GM18868 (cell line): ENCODE results near the gene CTBP1.

Experiments
- ATAC-seq: cut with Tn5 transposase; IDR thresholded peaks from one replicate; pipeline ENCODE4 v1.9.1; 2021; ENCODE audit warnings: mild to moderate bottlenecking, moderate library complexity; ENCODE audit not compliant: unreplicated experiment

The CTBP1 gene

DNA sequence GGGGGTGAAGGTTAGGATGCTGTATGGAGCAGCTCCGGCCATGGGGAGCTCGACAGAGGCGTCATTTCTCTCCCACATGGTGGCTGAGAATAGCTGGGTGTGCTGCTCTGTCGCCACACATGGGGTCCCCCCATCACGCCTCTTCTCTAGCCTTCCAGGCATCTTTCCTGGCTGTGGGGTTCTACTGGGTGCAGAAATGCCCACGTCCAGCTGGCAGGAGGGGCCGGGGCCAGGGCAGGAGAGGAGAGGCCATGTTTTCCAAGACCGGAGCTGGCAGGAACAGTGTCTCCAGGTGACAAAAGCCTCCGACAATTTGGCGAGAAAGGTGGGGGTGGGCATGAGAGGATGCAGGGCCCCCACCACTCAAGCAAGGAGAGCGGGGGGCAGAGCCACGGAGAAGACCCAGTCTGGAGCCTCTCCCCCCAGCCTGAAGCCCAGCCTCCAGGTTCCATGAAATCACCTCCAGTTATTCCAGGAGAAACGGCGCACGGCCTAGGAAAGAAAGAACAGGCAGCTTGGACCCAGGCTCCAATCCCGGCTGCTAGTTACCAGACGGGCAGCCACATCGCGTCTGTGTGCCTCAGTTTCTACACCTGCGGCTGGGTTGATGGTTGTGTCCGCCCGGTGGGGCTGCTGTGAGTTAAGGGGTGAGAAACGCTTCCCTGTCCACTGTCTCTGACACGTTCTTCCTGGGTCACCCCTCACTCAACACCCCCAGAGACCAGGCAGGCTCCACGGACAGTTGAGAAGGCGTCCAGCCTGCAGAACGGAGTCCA, 49.2 kb downstream of the CTBP1 start:
- ATAC-seq: no peak

DNA sequence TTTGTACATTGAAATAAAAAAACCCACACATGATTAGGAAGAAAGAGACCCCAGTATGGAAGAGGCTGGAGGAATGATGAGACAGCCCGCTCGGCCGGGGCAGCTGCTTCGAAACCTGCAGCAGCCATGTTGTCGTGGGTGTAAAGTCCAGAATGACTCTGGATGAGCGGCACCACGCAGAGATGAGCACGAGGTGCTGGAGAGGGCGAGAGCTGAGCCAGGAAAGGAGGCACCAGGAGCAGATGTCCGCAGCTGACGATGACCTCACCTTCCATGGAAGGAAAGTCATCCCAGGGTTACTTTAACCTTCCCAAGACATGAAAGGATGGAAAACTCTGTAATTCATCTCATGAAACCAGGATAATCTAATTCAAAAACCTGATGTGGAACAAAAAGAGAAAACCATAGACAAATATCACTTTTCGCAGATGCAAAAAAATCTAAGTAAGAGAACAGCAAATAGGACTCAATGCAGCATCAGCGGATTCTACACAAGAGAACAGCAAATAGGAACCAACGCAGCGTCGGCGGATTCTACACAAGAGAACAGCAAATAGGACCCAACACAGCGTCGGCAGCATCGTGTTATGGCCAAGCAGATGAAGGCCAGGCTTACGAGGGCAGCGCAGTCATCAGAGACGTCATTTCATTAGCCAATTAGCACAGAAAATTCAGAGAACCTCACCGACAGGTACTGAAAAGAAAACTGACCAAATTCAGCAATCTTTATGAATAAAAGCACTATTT, 50.7 kb downstream of the CTBP1 start:
- ATAC-seq: no peak

DNA sequence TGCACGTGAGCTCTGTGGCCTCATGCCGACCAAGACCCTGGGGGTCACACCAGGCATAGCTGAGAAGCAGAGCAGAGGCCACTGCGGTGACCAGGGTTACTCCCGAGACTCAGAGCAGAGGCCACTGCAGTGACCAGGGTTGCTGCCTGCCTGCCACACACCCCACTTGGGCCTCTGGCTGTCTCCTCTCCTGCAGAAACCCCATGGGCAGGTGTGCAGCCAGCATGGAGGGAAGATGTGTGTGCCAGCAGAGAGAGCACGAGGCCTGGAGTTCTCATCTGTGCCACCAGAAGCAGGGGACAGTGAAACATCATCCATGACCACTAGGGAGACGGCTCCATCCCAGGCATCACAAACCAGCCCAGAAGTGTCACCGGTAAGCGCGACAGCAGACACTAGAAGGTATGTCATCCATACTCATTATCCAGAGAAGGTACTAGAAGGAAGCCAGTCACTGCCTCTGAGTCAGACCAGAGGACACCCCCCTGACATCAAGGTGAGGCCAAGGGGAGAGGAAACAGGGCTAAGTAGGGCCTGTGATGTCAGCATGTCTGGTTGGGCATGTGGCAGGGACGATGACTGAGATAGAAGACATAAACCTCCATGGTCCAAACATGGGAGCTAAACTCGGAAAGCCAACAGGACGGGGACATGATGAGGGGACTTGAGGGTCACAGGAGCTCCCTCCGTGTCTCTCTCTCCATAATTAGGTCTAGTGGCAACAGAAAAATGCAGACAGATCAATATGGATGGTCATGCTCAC, 52.3 kb downstream of the CTBP1 start:
- ATAC-seq: no peak

GRCh38 chr4:1195891-1196401, 53.0 kb downstream of the CTBP1 start:
- ATAC-seq: no peak

DNA sequence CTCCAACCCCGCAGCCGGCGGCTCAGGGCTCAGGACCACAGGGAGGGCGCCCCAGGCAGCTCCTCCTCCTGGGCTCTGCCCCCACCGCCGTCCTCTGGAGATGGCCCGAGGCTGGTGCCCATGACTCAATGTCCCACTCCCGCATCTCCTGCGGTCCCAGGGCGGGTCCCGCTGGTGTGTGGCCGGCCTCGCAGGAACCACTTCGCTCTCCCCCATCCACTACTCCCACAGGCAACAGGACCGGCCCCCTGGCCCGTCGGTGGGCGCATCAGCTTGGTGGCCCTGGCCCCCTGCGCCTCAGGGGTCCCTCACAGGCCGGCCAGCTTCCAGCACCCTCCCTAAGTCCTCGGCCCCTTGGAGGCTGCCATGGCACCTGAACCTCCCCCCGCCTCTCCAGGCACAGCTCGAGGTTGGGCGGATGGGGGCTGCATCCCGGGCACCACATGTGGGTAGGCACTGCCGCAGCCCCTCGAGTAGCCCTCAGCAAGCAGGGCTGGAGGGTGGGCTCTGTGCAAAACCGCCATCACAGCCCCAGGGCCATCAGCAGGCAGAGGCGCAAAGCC, 53.7 kb downstream of the CTBP1 start:
- ATAC-seq: no peak

DNA sequence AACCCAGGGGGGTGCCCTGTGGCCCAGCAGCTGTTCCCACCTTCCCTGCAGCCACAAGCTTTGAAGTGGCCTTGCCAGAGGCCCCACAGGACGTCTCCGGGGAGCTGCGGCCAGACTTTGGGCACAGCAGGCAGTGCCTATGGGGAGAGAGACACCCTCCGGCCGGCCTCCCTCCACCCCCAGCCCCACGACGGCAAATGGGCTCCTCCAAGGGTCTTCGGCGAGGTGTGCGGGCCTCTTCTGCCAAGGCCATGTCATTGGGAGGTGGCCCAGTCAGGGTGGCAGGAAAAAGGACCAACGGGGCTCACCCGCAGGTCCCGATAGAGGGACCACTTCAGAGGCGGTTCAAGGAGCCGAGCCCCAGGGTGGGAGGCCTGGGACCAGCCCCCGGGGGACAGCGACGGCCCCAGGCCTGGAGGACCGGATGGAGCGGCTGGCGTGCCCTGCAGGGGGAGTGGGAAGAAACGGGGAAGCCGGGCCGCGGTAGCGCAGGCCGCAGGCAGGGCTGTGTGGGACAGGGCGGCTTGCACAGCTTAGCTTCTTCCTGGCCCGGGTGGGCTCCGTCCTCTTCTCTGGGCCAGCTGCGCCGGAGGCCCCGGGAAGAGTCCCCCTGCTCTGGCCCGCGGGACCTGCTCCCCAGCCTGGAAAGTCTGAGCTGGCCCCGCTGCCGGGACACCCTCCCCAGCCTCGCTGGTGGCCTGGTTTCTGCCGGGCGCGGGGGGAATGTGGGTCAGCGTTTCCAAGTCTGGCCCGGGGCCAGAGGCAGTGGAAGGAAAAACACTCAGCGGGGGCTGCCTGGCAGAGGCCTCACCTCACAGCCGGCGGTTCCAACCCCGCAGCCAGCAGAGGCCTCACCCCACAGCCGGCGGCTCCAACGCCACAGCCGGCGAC, 54.7 kb downstream of the CTBP1 start:
- no peak for ATAC-seq

DNA sequence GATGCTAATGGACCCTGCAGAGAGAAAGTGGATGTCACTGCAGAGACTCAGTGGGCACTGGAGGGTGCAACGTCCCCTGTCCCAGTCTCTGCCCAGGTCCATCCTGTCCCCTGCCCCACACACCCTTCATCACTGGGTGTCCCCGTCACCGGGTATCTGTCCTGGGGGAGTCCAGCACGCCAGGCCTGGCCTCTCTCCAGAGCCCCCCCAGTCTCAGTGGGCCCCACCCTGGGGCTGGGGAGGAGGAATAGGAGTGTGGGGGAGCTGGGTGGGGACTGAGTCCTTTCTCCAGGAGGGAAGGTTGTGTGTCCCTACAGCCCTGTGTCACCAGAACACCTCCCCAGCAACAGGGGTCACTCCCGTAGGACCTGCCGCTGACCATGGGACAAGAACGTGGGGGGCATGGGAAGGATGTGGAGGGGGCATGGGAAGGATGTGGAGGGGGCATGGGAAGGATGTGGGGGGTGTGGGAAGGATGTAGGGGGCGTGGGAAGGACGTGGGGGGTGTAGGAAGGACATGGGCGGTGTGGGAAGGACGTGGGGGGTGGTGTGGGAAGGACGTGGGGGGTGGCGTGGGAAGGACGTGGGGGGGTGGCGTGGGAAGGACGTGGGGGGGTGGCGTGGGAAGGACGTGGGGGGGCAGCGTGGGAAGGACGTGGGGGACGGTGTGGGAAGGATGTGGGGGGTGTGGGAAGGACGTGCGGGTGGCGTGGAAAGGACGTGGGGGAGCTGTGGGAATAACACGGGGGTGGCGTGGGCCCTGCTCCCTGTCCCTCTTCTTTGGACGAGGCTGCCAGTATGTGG, 55.5 kb downstream of the CTBP1 start:
- ATAC-seq: no peak

DNA sequence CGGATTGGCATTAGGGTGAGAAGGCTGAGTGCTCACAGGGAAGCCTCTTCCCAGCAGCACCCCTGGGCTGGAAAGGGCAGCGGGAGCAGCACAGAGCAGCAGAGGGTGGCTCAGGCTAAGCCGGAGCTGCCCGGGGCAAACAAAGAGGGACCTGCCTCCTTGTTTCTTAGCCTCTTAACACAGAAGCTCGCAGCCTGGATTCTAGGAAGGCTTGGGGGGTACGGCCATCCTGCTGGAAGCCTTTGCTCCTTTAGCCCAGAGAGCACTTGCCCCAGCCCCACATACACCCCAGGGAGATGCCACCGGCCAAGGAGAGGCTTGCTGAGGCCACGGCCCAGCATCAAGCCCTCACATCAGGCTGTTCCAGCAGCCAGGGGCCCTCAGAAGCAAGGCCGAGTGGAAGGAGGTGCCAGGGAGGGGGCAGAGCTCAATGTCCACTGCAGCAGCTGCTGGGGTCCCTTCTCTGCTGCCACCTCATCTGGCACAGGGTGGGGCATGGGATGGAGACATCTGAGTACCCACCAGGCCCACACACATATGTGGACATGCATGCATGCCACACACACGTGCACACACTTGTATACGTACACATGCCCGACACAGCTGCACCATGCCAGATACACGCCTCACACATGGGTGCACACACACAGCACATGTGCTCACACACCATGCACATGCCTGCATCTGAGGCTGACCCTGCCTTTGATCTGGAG, 56.3 kb downstream of the CTBP1 start:
- no peak for ATAC-seq

- ATAC-seq: no peak
Observed at GRCh38 chr4:1192091-1192492, 56.8 kb downstream of the CTBP1 start.

DNA sequence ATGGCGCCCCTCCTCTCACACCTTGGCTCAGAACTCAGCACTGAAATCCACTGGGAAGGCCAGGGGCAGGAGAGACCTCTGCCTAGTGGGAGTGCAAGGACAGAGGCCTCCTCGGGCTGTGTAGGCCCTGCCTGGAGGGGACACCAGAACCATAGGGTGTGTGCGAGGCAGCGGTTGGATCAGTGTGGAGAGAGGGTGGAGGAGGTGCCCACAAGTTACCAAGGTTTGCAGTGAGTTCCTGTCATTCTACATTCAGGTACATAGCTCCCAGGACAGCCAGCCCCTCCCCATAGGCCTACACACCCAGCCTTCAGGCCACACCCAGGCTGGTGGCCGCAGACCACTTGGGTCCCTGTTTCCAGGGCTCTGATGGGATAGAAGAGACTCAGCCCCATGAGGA, 57.3 kb downstream of the CTBP1 start:
- ATAC-seq: no peak

GRCh38 chr4:1187182-1187581, 61.7 kb downstream of the CTBP1 start:
- ATAC-seq: peak; percentile 83

GRCh38 chr4:1183985-1184773, 64.8 kb downstream of the CTBP1 start:
- ATAC-seq: peak; percentile 60

GRCh38 chr4:1182313-1182712, 66.6 kb downstream of the CTBP1 start:
- no peak for ATAC-seq

GRCh38 chr4:1180663-1181062, 68.3 kb downstream of the CTBP1 start:
- no peak for ATAC-seq

- no peak for ATAC-seq
Observed at GRCh38 chr4:1179976-1180375, 69.0 kb downstream of the CTBP1 start.

DNA sequence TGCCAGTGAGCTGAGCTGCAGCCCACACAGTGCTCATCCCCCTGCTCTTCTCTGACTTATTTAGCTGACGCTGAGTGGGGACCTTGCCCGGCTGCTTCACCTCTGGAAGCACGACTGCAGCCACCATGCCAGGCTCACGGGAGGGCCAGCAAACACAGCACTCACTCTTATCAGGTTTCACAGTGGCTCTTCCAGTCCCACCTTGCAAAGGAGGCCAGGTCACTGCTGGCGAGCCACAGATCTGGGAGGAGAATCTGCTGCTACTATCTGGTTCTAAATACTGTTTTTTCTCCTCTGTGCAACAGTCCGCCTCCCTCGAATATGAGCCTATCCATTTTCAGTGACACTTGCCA, 69.9 kb downstream of the CTBP1 start:
- no peak for ATAC-seq

GRCh38 chr4:1178300-1179088, 70.4 kb downstream of the CTBP1 start:
- no peak for ATAC-seq
